ENCODE data around the gene DNAL4.

Gene DNAL4

DNA sequence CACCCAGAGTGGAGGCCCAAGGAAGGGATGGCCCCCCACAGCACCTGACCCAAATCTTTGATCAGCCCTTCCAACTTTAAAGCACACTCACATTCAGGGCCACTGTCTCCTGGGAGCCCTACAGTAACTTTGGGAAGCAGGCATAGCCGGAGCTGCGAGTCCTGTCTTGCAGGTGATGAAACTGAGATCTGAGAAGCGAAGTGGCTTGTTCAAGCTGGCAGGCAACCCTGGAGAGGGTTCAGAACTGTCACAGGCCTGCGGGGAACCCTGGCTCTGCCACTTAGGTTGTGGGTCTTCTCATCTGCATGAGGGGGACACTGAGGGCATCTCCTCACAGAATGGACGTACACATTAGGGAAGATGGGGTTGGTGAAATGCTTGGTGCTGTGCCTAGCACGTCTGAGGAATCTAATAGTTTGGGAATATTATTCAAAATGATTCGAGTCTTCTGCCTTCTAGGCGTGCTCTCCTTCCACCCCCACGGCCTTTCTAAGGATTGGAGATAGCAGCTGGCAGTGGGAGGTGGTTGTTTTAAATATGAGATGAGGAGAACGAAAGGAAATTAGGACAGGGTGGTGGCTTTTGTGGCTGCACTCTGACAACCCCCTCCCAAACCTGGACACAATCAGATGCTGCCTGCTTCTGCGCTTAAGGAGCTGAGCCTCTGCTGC is 19.3 kb downstream of the DNAL4 start:
- Mint-ChIP-seq H3K9me3 (no peaks in the 10 kb centered on the region), H3K4me3 (no peak overlapping the region), H3K27me3 (ENCODE audit: low read depth, poor library complexity) (peaks cover 6% of the 10 kb centered on the region), H3K4me1 (peaks cover 26% of the 10 kb centered on the region), H3K36me3 (ENCODE audit: low read depth) (peaks cover 12% of the 10 kb centered on the region), H3K27ac (no peak overlapping the region)
- TF ChIP-seq, protein P1, sequence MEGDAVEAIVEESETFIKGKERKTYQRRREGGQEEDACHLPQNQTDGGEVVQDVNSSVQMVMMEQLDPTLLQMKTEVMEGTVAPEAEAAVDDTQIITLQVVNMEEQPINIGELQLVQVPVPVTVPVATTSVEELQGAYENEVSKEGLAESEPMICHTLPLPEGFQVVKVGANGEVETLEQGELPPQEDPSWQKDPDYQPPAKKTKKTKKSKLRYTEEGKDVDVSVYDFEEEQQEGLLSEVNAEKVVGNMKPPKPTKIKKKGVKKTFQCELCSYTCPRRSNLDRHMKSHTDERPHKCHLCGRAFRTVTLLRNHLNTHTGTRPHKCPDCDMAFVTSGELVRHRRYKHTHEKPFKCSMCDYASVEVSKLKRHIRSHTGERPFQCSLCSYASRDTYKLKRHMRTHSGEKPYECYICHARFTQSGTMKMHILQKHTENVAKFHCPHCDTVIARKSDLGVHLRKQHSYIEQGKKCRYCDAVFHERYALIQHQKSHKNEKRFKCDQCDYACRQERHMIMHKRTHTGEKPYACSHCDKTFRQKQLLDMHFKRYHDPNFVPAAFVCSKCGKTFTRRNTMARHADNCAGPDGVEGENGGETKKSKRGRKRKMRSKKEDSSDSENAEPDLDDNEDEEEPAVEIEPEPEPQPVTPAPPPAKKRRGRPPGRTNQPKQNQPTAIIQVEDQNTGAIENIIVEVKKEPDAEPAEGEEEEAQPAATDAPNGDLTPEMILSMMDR (IDR thresholded peaks at IDR 0.05) = no peak
- DNase-seq = no peak

DNA sequence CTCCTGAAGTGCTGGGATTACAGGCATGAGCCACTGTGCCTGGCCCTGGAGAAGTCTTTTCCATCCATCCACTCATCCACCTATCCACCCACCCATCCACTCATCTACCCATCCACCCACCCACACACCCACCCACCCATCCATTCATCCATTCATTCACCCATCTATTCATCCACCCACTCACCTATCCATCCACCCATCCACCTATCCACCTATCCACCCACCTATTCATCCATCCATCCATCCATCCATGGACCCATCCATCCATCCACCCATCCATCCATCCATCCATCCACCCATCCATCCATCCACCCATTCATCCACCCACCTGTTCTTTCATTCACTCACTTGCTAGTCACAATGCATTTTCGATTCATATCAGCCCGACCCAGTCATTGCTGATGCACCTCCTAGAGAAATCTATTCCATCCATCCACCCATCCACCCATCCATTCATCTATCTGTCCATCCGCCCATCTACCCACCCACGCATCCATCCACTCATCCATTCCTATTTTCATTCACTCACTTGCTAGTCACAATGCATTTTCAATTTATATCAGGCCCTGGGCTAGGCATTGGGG is 20.5 kb downstream of the DNAL4 start:
- Mint-ChIP-seq H3K27me3 (ENCODE audit: low read depth, poor library complexity) (peaks cover 6% of the 10 kb centered on the region), H3K27ac (no peak overlapping the region), H3K9me3 (no peaks in the 10 kb centered on the region), H3K4me3 (no peak overlapping the region), H3K36me3 (ENCODE audit: low read depth) (peaks cover 3% of the 10 kb centered on the region), H3K4me1 (peaks cover 31% of the 10 kb centered on the region)
- TF ChIP-seq, protein P1 (IDR thresholded peaks at IDR 0.05) = no peak
- DNase-seq = no peak

DNA sequence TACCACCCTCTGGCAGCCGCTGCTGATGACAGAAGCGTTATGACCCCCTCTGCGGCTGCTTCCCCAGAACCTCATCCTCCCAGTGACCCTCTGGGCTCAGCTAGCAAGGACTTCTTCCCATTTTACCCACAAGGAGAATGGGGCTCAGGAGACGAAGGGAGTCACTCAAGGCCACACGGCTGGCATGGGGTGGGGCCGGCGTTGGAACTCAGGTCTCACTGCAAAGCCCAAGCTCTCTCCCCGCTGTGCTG is 21.4 kb downstream of the DNAL4 start:
- Mint-ChIP-seq H3K36me3 (ENCODE audit: low read depth) (no peaks in the 10 kb centered on the region), H3K9me3 (no peaks in the 10 kb centered on the region), H3K4me1 (peaks cover 31% of the 10 kb centered on the region), H3K27me3 (ENCODE audit: low read depth, poor library complexity) (peaks cover 6% of the 10 kb centered on the region), H3K27ac (no peak overlapping the region), H3K4me3 (no peak overlapping the region)
- DNase-seq = no peak
- TF ChIP-seq, protein P1 (IDR thresholded peaks at IDR 0.05) = no peak

DNA sequence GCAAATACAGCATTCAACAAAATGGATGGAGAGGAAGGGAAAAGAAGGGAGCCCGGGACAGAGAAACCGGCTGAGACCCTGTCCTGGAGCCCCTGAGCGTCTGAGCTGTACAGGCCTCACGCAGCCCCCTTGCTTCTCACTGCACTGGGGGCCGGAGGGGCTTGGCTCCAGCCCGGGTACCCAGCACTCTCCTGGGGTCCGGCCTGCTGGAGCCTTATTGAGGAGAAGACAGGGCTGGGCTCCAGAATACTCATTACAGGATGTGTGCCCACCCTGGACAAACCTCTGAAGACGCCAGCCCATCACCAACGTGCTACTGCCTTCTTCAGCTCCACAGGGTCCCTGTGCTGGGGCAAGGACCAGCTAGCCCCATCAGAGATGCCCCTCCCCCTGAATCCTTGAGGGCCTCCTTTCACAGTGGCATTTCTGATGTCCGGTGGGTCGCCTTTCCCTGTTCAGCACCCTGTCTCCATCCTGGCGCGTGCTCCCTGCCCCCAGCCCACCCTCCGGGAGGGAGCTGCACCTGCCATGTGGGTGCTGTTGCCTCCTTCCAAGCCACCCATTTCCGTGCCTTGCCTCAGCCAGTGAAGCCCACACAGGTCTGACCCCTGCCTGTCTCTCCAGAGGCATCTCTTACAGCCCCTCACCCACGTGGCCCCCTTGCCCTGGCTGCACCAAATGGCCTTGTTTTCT is 23.5 kb downstream of the DNAL4 start:
- no peak for DNase-seq
- H3K27ac Mint-ChIP-seq = no peak overlapping the region
- no peaks in the 10 kb centered on the region for H3K36me3 Mint-ChIP-seq (ENCODE audit: low read depth)
- H3K9me3 Mint-ChIP-seq = no peaks in the 10 kb centered on the region
- no peak overlapping the region for H3K4me3 Mint-ChIP-seq
- H3K4me1 Mint-ChIP-seq = peaks cover 22% of the 10 kb centered on the region
- peaks cover 11% of the 10 kb centered on the region for H3K27me3 Mint-ChIP-seq (ENCODE audit: low read depth, poor library complexity)
- TF ChIP-seq, protein P1 (IDR thresholded peaks at IDR 0.05) = no peak

DNA sequence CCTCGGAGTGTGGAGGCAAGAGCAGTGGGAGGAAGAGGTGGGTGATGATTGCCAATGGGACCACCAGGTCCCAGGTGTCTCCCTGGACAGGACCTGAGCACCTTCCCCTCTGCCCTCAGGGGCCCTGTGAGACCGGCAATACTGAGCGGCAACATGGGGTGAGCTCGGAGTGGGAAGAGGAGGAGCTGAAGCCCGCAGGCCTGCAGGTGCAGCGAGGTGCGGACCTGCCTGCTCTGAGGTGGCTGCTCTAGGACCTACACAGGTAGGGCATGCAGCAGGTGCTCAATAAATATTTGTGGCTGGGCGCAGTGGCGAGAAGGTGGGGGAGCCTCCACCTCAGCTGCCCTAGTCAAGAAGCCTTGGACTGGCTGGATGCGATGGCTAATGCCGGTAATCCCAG is 25.9 kb downstream of the DNAL4 start:
- no peak for DNase-seq
- Mint-ChIP-seq H3K27me3 (ENCODE audit: low read depth, poor library complexity) (peaks cover 14% of the 10 kb centered on the region), H3K27ac (no peak overlapping the region), H3K4me3 (no peak overlapping the region), H3K36me3 (ENCODE audit: low read depth) (no peaks in the 10 kb centered on the region), H3K4me1 (peaks cover 14% of the 10 kb centered on the region), H3K9me3 (no peaks in the 10 kb centered on the region)
- TF ChIP-seq, protein P1 (IDR thresholded peaks at IDR 0.05) = no peak

DNA sequence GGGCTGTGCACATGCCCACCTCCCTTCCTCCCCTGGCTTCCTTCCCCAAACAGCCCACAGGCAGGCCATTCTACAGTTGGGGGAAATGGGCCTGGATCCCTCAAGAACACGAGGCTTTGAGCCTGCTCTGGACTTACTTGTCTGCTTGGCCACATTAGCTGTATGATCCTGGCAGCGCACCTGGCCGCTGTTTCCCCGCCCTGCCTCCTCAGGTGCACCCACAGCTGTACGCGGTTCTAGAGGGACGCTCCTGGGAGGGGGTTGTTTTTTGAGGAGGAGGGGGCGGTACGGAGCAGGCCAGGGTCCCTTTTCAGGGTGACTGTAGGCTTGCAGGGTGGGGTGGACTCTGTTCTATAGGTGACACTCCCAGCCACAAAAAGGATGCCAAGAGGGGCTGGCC is 26.6 kb downstream of the DNAL4 start:
- TF ChIP-seq, protein P1 (IDR thresholded peaks at IDR 0.05) = no peak
- no peak overlapping the region for H3K27ac Mint-ChIP-seq
- DNase-seq = no peak
- no peaks in the 10 kb centered on the region for H3K9me3 Mint-ChIP-seq
- peaks cover 11% of the 10 kb centered on the region for H3K27me3 Mint-ChIP-seq (ENCODE audit: low read depth, poor library complexity)
- no peaks in the 10 kb centered on the region for H3K36me3 Mint-ChIP-seq (ENCODE audit: low read depth)
- H3K4me1 Mint-ChIP-seq = peaks cover 21% of the 10 kb centered on the region
- no peak overlapping the region for H3K4me3 Mint-ChIP-seq

Data from nephron progenitor cell (in vitro differentiated cells).